ENCODE data around the gene FLCN. TPM values are rescaled to one million over a fixed set of nuclear protein-coding genes. Genes with fewer than 3 reads are reported as not detected.

Gene FLCN
- total and polyA plus RNA-seq, 12 donors: 10.2 to 101 (median 34.3) TPM

- peaks cover 29 to 44% of the 10 kb centered on the region in 2 donors for H3K4me1 ChIP-seq (replicated peaks in 1 of 2)
- H3K9me3 ChIP-seq (replicated peaks in 1 of 3): no peaks in the 10 kb centered on the region
- H3K27me3 ChIP-seq: no peaks in the 10 kb centered on the region
- intact Hi-C loops (cut with DNase I): loop anchor here in 1 of 2 donors (10.0 kb wide), 1 partner anchor 58 kb away; no protein-coding TSS in a partner anchor
- no peak for TF ChIP-seq CTCF (IDR thresholded peaks at IDR 0.05)
- no peak for TF ChIP-seq POLR2A (IDR thresholded peaks at IDR 0.05)
- DNase-seq: no peak
- WGBS, 4 donors: 81 to 91% (median 84%) methylated on average over 9 to 15 of the region's 15 CpGs
- no peaks in the 10 kb centered on the region for H3K36me3 ChIP-seq (replicated peaks in 1 of 2)
- H3K27ac ChIP-seq: peak overlapping the region in 1 of 5 donors; percentile 64
- H3K4me3 ChIP-seq: no peak overlapping the region
Measured at GRCh38 chr17:17203173-17203730, 33.7 kb downstream of the FLCN start.

GRCh38 chr17:17201907-17202306 is 35.1 kb downstream of the FLCN start:
- H3K27ac ChIP-seq: peak overlapping the region in 3 of 5 donors; percentile 15 to 60 (median 53)
- intact Hi-C loops (cut with DNase I): loop anchor here in 1 of 2 donors (10.0 kb wide), 1 partner anchor 57 kb away; no protein-coding TSS in a partner anchor
- DNase-seq: peak; percentile 51 to 88 (median 80)

GRCh38 chr17:17201271-17201670 is 35.7 kb downstream of the FLCN start:
- TF ChIP-seq POLR2A (IDR thresholded peaks at IDR 0.05): no peak
- TF ChIP-seq CTCF (IDR thresholded peaks at IDR 0.05): no peak
- WGBS, 4 donors: 83 to 90% (median 86%) methylated on average over 10 of the region's 10 CpGs
- no peak for DNase-seq
- intact Hi-C loops (cut with DNase I): loop anchor here in 1 of 2 donors (10.0 kb wide), 1 partner anchor 56 kb away; no protein-coding TSS in a partner anchor
- H3K36me3 ChIP-seq (replicated peaks in 1 of 2): no peaks in the 10 kb centered on the region
- no peaks in the 10 kb centered on the region for H3K27me3 ChIP-seq
- peak overlapping the region in 1 of 5 donors; percentile 53 for H3K27ac ChIP-seq
- H3K4me1 ChIP-seq (replicated peaks in 1 of 2): peaks cover 27 to 40% of the 10 kb centered on the region in 2 donors
- H3K4me3 ChIP-seq: no peak overlapping the region
- no peaks in the 10 kb centered on the region for H3K9me3 ChIP-seq (replicated peaks in 1 of 3)

More at GRCh38 chr17:17201907-17202306, 35.1 kb downstream of the FLCN start:
- TF ChIP-seq CTCF (IDR thresholded peaks at IDR 0.05): no peak
- TF ChIP-seq POLR2A (IDR thresholded peaks at IDR 0.05): no peak
- Histone ChIP-seq H3K4me1 (replicated peaks in 1 of 2) (peaks cover 29 to 44% of the 10 kb centered on the region in 2 donors), H3K9me3 (replicated peaks in 1 of 3) (no peaks in the 10 kb centered on the region), H3K36me3 (replicated peaks in 1 of 2) (no peaks in the 10 kb centered on the region), H3K4me3 (no peak overlapping the region), H3K27me3 (no peaks in the 10 kb centered on the region)
- 35 to 49% (median 43%) methylated on average over 8 of the region's 8 CpGs for WGBS, 4 donors

- Histone ChIP-seq H3K27me3 (no peaks in the 10 kb centered on the region), H3K9me3 (replicated peaks in 1 of 3) (no peaks in the 10 kb centered on the region), H3K4me3 (no peak overlapping the region), H3K4me1 (replicated peaks in 1 of 2) (peaks cover 22 to 36% of the 10 kb centered on the region in 2 donors), H3K27ac (peak overlapping the region in 1 of 5 donors; percentile 53), H3K36me3 (replicated peaks in 1 of 2) (no peaks in the 10 kb centered on the region)
- DNase-seq: no peak
- 59 to 91% (median 68%) methylated on average over 4 to 5 of the region's 5 CpGs for WGBS, 4 donors
- intact Hi-C loops (cut with DNase I): loop anchor here in 1 of 2 donors (10.0 kb wide), 1 partner anchor 56 kb away; no protein-coding TSS in a partner anchor
- TF ChIP-seq POLR2A (IDR thresholded peaks at IDR 0.05): no peak
- no peak for TF ChIP-seq CTCF (IDR thresholded peaks at IDR 0.05)
Measured at GRCh38 chr17:17200831-17201230, 36.1 kb downstream of the FLCN start.

Data from adrenal gland (tissue), 12 donors.